Glomerular endothelial cell (primary cell): ENCODE results near the gene KITLG. TPM values are rescaled to one million over a fixed set of nuclear protein-coding genes. Genes with fewer than 3 reads are reported as not detected.
"Not testable (repeated sequence)": the region's sequence is repeated elsewhere in the genome, so short reads cannot be mapped to it uniquely, and the experiment has no call there.

Experiments used
- DNase-seq: peaks from one replicate; pipeline ENCODE4 v3.0.0-alpha.2; 2011; ENCODE audit warnings: low read depth, low spot score; ENCODE audit errors: extremely low read depth
- total RNA-seq: library from RNA; depleted of rRNA; stranded (reverse); fragments of >200 nt; gene quantifications from 2 replicates; pipeline ENCODE4 v1.2.3, GENCODE V29; 2015

KITLG gene
- total RNA-seq, 1 donor from 2014 or later = 64.9 TPM

GRCh38 chr12:88496891-88497371, 83.3 kb downstream of the KITLG start:
- DNase-seq = no peak

- no peak for DNase-seq
Observed at GRCh38 chr12:88496429-88496828, 83.8 kb downstream of the KITLG start.

GRCh38 chr12:88495031-88495430, 85.2 kb downstream of the KITLG start:
- no peak for DNase-seq

- no peak for DNase-seq
Observed at GRCh38 chr12:88494520-88494919, 85.8 kb downstream of the KITLG start.

- no peak for DNase-seq
Observed at GRCh38 chr12:88493636-88494035, 86.6 kb downstream of the KITLG start.

GRCh38 chr12:88490425-88490824, 89.8 kb downstream of the KITLG start:
- DNase-seq = no peak

GRCh38 chr12:88472775-88473174, 107.5 kb downstream of the KITLG start:
- no peak for DNase-seq

GRCh38 chr12:88472248-88472647, 108.0 kb downstream of the KITLG start:
- DNase-seq = no peak

GRCh38 chr12:88471331-88472045, 108.8 kb downstream of the KITLG start:
- DNase-seq = no peak

- no peak for DNase-seq
Observed at GRCh38 chr12:88469154-88469553, 111.1 kb downstream of the KITLG start.

GRCh38 chr12:88468581-88468980, 111.7 kb downstream of the KITLG start:
- no peak for DNase-seq

- DNase-seq = not testable (repeated sequence)
Observed at GRCh38 chr12:88466708-88467107, 113.6 kb downstream of the KITLG start.

- DNase-seq = no peak
Observed at GRCh38 chr12:88458327-88458726, 121.9 kb downstream of the KITLG start.

- DNase-seq = no peak
Observed at GRCh38 chr12:88453323-88453722, 126.9 kb downstream of the KITLG start.

GRCh38 chr12:88451205-88451604, 129.1 kb downstream of the KITLG start:
- DNase-seq = no peak

- DNase-seq = no peak
Observed at GRCh38 chr12:88450136-88450535, 130.1 kb downstream of the KITLG start.

- no peak for DNase-seq
Observed at GRCh38 chr12:88448337-88448915, 131.8 kb downstream of the KITLG start.

- no peak for DNase-seq
Observed at GRCh38 chr12:88445705-88446394, 134.4 kb downstream of the KITLG start.

GRCh38 chr12:88444481-88444880, 135.8 kb downstream of the KITLG start:
- DNase-seq = no peak
